ENCODE results near the gene SYVN1.

GRCh38 chr11:65150509-65151299 is 16.4 kb upstream of the SYVN1 start:
- no peak for TF ChIP-seq EZH2 (IDR thresholded peaks at IDR 0.05; ENCODE audit: borderline replicate concordance, insufficient read depth, low read depth, low read length, poor library complexity, severe bottlenecking)
- no peak for TF ChIP-seq CTCF (IDR thresholded peaks at IDR 0.05)
